NCI-H2227 (cell line): ENCODE data around the gene SLC39A5.
"Not testable (repeated sequence)": the region's sequence is repeated elsewhere in the genome, so short reads cannot be mapped to it uniquely, and the experiment has no call there.

ENCODE experiments used
- DNase-seq: peaks from one replicate; lab custom pipeline; 2025; ENCODE audit not compliant: unreplicated experiment; lab: John Stamatoyannopoulos, UW

SLC39A5 gene, protein sequence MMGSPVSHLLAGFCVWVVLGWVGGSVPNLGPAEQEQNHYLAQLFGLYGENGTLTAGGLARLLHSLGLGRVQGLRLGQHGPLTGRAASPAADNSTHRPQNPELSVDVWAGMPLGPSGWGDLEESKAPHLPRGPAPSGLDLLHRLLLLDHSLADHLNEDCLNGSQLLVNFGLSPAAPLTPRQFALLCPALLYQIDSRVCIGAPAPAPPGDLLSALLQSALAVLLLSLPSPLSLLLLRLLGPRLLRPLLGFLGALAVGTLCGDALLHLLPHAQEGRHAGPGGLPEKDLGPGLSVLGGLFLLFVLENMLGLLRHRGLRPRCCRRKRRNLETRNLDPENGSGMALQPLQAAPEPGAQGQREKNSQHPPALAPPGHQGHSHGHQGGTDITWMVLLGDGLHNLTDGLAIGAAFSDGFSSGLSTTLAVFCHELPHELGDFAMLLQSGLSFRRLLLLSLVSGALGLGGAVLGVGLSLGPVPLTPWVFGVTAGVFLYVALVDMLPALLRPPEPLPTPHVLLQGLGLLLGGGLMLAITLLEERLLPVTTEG

DNA sequence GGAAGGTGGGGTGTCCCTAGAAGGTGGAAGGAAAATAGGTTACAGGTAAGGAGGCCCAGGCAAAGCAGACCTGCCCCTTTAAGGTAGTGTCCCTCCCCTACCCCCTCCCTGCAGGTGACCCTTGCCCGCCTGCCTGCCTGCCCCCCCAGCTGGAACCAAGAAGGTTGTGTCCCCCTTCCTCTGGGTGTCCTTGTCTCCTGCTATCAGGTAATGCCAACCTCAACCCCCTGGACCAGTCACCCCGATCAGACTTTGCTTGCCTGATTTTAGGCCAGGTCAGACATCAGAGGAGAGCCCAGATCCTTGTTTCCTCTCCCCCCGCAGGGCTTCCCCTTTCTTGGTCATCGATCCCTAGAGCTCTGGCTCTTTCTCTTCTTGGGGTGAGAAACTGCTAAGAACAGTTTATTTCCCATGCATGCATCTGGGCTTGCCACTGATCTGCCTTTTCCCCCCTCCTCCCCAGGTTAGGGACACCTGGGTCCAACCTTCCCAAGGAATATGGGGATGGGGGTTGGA, at the start of gene SLC39A5:
SLC39A5 (plus strand) TSS at position 136 of the 516 bp plus-strand sequence. CDS start 1,224 bp downstream, outside the sequence.
- DNase-seq: no peak

DNA sequence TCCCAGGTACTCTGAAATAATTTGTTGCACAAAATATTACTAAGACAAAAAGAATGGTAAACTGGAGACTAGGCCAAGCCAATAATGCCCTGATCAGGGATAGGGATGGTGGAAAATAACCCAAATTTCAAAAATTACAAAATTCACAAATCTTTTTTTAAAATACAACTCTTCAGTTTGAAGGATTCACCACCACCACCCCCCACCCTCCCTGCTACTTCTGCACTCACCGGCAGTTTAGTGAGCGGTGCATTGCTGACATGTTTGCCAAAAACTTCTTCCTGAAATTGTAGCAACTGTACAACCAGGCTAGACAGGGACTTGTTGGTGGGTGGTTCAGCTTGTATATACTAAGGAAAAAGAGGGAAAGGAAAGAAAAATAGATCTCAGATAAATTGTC, 42.9 kb upstream of the SLC39A5 start:
- no peak for DNase-seq

DNA sequence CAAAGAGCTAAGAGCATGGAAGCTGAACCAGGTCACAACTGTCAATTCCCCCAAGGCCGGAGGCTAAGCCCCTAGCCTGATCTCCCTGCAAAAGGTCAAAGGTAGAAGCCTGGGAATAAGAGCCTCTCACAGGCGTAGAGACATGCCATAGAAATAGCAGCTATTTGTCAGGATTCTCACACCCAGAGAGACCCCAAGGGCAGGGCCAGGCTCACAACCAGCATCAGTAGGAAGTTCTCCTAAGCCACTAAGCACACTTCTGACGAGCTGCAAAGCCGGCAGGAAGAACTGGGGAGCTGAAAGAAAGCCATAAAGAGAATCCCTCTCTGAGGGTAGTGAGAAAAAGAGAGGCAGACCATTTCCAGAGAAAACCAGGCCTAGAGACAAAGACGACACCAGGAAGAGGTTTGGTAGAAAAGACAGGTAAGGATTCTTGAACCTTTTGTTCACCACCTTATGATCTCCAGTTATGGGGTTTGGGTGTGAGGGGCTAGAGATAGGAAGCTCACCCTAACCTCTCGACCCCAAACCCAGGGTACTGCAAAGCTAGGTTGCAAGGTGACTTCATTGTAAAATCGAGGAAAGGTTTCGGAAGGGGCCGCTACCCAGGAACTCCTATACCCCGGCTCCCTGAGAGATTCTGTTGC, 41.6 kb upstream of the SLC39A5 start:
- no peak for DNase-seq

DNA sequence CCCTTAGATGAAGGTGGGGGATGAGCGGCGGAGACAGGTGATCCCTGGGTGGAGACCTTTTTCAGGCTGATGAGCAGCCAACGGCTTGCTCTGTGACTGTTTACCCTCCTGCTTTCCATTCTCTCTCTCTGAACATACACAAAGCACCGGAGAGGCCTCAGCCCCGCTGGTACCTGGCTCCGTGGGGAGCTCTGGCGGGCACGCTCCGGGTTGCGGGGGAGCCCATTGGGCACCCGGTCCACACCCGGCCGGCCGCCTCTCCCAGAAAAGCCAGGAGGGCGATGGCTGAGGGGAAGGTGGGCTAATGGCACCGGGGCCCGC, 41.1 kb upstream of the SLC39A5 start:
- no peak for DNase-seq

DNA sequence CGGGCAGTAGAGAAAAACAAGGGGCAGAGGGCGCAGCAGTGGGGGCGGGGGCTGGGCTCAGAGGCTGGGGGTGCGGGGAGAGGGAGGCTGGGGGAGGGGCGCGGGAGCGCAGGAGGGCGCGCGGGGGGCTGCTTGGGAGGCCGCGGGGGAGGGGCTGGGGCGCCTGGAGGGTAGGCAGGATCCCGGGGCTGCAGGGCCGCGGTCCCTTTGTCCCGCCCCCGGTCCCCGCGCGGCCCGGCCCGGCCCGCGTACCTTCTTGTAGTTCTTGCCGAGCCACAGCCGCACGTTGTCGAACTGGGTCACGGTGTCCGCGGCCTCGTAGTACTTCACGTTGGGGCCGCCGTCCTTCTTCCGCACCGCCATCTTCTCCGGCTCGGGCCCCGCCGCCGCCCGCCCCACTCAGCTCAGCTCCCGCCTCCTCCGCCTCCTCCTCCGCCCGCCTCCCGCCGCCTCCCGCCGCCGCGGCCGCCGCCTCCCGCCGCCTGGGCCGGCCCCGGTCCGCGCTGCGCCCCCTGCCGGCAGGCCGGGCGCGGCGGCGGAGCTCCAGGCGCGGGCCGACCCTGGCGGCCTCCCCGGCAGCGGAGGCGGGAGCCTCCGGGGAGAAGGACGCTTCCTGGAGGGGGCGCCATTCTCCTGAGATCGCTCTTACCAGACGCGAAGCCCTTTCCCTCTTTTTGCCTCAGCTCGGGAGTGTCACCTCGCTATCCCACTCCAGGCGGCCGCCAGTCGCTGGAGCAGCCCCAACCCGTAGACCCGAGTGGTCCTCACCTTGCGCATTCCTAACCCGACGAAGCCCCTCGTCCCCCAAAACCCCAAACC, 40.5 kb upstream of the SLC39A5 start, which contains the start of gene SMARCC2:
SMARCC2 (minus strand) TSS at position 385 of the 819 bp plus-strand sequence; CDS start at position 363, 22 bp downstream.
- peak; percentile 87 for DNase-seq

DNA sequence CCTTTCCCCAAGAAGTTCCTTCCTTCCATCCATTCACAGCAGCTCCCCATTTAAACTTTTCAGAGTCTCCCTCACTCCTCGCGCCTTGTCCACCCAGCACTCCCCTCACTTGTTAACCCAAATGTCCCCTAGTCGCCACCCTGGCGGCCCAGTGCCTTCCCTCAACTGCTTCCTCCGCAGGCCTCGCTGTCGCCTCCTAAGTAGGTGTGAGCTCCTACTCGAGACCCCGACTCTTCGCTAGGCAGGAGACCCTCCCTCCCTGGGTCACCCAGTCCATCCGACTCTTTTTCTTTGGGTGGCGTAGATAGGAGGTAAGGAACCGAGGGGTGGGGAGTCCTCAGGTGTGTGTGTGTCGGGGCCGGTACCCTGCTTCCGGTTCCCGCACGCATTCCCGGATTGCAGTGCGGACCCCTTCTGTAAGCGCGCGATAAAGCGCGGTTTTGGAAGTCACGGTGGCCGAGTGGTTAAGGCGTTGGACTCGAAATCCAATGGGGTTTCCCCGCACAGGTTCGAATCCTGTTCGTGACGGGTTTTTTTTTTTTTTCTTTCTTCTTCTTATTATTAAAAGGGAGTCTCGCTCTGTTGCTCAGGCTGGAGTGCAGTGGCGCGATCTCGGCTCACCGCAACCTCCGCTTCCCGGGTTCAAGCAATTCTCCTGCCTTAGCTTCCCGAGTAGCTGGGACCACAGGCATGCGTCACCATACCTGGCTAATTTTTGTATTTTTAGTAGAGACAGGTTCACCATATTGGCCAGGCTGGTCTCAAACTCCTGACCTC, 39.7 kb upstream of the SLC39A5 start:
- peak; percentile 93 for DNase-seq

DNA sequence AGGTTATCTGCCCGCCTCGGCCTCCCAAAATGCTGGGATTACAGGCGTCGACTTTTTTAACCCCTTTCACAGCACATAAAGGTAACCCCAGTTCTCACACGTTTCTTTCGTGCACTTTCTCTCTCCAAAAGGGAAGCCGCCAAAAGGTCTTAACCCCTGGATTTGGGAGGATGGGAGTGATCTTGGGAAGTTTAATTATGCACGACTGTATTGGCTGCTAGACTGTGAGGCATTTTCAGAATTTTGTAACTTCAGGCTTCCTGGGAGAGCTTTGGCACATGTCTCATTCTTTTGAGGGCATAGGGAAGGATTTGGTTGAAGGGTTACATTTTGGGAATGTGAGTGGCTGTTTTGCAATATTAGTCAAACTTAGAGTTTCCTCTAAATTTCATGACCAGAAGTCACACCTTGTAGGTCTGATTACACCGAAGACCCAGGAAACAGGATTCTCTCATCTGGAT, 39.1 kb upstream of the SLC39A5 start:
- DNase-seq: no peak

DNA sequence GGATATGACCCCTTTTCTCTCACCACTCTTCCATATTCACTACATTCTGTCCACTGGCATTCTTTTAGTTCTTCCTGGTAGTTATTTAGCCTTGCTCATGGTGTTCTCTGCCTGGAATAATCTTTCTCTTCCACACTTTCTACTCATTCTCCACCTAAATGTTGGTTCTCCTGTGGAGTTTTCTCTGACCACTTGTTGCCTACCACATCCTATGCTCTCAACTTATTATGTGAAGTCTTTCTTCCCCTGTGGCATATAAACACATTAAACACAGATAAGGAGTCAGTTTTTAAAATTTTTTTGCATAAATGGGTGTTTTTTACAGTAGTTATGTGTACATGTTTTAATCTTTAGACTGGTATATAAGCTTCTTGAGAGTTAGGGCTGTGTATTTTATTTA, 37.3 kb upstream of the SLC39A5 start:
- DNase-seq: no peak

DNA sequence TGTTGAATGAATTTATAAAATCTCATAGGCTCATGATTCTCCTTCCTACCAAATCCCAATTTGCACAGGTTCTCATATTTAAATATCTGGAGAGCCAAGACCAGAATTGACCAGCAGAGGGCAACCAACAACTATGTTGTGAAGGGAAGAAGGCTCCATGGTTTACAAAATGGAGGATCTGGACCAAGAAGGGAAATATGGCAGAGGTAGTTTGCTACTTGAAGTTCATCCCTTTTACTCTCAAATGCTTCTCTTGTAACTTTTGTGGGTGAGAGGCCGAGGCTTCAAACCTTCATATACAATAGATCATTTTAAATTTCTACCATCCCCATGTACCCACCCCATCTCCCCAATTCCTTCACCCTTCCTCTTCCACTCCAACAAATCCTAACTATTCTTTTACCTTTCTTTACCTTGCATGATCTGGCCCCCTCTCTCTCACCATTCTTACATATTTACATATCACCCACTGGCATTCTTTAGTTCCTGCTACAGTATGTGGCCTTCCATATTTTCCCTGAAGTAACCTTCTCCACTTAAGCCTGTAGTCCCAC, 36.7 kb upstream of the SLC39A5 start:
- DNase-seq: peak; percentile 91

DNA sequence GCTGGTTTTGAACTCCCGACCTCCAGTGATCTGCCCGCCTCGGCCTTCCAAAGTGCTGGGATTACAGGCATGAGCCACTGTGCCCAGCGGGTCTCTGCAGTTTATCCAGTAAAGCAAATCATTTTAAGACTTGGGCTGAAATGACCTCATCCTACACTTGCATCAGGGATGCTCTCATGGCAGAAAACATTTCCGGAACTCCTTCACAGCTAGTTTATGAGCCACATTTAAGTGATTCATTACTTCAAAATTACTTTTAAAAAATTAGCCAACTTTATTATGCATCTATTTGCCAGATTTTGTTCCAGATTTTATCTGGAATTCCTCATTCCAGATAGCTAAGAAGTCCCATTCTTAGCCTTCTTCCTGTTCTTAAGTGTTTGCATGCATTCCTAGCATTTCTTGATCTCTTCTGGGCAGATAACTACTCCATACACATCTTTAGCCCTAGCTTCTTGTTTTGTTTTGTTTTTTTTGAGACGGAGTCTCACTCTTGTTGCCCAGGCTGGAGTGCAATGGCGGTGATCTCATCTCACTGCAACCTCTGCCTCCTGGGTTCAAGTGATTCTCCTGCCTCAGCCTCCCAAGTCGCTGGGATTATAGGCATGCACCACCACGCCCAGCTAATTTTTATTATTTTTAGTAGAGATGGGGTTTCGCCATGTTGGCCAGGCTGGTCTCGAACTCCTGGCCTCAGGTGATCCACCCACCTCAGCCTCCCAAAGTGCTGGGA, 32.9 kb upstream of the SLC39A5 start:
- DNase-seq: not testable (repeated sequence)

DNA sequence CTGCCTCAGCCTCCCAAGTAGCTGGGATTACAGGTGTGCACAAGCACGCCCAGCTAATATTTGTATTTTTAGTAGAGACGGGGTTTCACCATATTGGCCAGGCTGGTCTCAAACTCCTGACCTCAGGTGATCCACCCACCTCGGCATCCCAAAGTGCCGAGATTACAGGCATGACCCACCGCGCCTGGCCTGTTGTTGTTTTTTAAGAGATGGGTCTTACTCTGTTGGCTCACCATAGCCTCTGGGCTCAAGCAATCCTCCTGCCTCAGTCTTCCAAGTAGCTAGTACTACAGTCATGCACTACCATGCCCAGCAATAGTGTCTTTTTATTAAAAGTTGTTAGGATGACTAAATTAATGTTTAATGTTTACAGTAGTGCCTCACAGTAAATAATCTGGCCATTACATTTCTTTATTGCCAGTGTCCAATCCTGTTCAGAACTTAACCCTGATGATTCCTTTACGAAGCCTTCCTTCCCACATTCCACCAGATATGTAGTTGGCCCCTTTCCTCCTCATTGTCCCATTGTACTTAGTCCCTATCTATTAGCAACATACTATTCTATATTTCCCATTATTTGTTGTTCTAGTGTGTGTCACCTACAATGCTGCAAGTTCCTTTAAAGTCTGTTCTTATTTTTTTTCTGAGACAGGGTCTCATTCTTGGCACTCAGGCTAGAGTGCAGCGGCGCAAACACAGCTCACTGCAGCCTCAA, 31.8 kb upstream of the SLC39A5 start:
- DNase-seq: no peak

DNA sequence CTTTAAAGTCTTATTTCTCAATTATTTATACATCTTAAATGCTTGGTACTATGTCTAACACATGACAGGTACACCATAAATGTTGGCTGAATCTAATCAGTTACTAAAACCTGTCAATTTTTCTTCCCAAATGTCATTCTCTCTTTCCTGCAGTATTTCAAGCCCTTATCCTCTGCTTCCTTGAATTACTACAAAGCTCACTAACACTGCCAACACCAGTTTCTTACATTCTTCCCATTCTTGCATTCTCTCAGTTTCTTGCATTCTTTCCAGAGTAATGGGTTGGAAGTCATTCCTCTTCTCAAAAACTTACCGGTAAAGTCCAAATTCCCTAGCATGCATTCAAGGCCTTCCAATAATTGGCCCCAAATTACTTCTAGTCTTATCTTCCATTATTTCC, 31.0 kb upstream of the SLC39A5 start:
- no peak for DNase-seq

DNA sequence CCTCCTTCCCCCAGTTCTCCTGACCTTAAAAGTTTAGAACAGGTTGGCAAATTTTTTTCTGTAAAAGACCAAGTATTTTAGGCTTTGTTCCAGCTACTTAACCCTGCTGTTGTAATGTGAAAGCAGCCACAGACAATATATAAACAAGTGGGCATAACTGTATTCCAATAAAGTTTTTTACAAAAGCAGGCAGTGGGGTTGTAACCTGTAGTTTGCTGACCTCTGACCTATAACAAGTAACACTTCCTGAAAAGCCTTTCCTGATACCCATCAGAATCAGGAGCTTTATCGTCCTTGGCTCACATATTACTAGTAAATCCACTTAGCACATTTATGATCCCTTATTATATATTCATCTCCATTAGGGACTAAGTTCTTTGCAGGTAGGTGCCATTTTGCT, 27.5 kb upstream of the SLC39A5 start:
- DNase-seq: no peak

DNA sequence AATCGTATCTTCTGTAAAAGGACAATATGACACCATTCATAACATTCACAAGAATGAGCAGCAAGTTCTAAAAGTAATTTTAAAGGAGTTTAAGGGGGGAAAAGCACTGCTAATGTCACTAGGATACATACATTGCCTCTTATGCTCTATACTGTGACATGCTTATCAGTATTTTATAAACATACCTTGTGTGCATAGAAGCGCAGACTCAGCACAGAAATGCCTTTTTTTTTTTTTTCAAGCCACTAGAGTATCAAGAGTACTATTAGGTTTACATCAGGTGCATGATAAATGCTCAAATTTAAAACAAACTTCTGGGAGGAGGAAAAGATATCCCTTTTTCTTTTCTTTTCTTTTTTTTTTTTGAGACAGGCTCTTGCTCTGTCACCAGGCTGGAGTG, 27.0 kb upstream of the SLC39A5 start:
- DNase-seq: no peak

DNA sequence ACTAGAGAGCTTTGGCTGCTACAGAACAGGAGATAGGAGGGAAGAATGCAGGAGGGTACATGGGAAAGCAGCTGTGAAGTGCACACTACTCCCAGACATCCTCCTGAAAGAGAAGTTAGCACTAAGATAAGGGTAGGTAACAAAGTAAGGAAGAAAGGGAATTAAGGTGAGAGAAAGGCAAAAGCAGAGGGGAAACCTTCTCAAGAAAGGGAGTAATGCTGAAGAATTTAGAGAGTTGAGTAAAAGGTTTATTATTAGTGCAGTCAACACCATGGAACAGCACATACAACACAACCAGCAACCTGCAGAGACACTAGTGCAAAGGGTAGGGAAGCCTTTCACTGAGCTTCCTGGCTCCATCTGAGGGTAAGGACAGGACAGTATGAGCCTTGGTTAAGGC, 25.6 kb upstream of the SLC39A5 start:
- no peak for DNase-seq

DNA sequence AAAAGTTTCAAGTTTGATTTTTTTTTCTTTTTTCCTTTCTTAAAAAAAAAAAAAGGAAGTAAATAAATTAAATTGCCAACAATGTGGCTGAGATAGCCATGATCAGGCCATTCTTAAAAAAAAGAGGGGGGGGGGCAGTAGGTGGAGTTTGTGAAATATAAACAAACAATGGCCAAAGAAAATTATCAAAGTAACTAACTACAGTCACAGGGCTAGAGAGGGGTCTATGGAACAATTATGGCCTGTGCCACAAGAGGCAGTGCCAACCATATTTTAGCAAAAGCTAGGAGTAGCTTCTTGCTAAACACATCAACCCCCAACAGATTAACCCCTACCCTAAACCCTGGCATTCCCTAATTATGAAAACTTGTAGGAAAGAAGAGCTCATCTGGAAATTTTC, 24.4 kb upstream of the SLC39A5 start:
- no peak for DNase-seq

DNA sequence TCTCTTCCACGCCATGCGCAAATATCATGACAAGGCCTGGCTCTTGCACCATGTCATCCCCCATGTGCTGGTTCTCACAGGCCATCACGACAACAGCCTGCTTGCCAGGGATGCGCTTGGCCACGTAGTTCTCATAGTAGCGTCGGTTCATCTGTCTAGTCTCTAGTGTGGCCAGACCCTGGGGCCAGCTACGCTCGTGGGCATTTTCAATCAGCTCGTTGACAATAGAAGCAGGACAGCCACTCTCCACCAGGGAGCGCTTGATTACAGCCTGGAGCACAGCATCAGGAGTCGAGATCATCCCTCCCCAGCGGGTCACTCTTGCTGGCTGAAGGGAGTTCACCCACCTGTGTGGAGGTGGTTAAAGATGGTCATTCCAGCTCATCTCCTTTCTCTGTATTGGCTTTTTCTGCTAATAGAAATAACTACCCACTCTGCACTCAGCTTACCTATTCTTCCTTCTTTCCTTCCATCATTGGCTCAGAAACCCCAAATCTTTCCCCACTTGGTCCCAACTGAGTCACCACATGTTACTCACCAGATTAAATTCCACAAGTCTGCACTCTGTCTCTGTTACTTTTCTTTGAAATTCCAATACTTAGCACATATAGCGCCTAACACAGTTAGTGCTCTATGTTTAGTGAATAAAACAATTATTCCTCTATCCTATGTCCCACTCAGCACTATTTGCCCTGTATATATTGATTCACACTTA, 23.2 kb upstream of the SLC39A5 start:
- peak; percentile 54 for DNase-seq

DNA sequence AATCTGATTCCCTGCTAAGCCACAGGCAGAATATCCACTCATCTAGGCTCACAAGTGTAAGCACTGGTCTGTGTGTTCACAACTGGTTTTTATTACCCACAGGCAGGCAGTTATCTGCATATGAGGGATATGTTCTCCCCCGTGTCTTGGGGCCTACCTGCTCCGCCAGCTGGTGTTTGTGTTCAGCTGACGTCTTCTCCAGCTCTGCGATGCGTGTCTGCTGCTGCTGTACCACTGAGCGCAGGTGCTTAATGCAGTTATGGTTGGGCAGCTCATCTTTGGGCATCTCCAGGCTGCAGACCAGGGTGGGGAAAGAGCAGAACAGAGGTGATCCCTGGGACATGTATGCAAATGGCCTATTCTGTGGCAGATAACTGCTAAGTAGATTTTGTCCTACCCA, 21.8 kb upstream of the SLC39A5 start:
- DNase-seq: no peak
